ENCODE data around the gene KRT75.

Gene KRT75

GRCh38 chr12:52391618-52392002 lies 42.6 kb downstream of the KRT75 start:
- no peak for DNase-seq (ENCODE audit: low read depth)

GRCh38 chr12:52390739-52391617 lies 43.2 kb downstream of the KRT75 start:
- DNase-seq (ENCODE audit: low read depth), result no peak

- no peak for DNase-seq (ENCODE audit: low read depth)
These were observed 44.6 kb downstream of the KRT75 start for GRCh38 chr12:52389313-52390207.

GRCh38 chr12:52387859-52388258 lies 46.3 kb downstream of the KRT75 start:
- DNase-seq (ENCODE audit: low read depth), result no peak

- DNase-seq (ENCODE audit: low read depth), result no peak
These were observed 48.9 kb downstream of the KRT75 start, which contains the start of gene KRT84 for GRCh38 chr12:52385226-52385702. KRT84 (minus strand) TSS chr12:52385652; CDS start chr12:52385585, 67 bp downstream.

- no peak for DNase-seq (ENCODE audit: low read depth)
These were observed 50.8 kb downstream of the KRT75 start for GRCh38 chr12:52383331-52383730.

GRCh38 chr12:52382854-52383253 lies 51.3 kb downstream of the KRT75 start:
- no peak for DNase-seq (ENCODE audit: low read depth)

GRCh38 chr12:52381206-52381605 lies 53.0 kb downstream of the KRT75 start:
- no peak for DNase-seq (ENCODE audit: low read depth)

GRCh38 chr12:52380271-52380694 lies 53.9 kb downstream of the KRT75 start:
- DNase-seq (ENCODE audit: low read depth), result no peak

DNA sequence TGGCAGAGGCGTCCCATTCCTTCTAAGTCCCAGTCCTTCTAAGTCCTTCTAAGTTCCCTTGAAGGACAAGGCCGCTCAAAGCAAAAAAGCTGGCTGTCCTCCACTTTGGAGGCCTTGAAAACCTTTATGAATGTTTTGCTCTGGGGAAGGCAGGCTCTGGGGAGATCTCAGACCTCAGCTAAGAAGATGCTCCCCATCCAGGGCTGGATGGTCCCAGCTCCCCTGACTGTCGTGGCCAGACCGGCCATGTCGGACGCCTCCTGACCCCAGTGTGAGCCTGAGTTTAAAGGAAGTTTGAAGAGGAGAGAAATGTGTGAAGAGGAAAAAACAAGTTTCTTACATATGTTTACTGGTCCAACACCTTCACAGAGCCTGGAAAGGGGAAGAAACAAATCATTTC lies 54.6 kb downstream of the KRT75 start:
- DNase-seq (ENCODE audit: low read depth), result no peak

DNA sequence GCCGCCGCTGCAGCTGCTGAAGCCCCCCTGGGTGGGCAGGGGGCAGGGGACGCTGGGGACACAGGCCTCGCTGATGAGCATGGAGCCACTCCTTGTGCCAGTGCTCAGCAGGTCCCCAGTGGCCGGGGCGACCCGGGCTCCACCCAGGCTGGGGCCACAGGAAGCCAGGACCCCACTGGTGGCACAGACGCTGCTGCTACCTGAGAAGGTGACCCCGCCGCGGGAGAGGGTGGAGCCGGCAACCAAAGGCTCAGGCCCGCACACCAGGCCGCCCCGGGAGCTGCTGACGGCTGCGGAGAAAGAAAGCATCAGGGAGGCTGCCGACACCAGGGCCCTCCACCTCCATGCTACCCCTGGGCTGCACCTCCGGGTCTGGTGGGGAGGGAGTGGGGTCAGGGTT lies 56.1 kb downstream of the KRT75 start:
- DNase-seq (ENCODE audit: low read depth), result no peak

DNA sequence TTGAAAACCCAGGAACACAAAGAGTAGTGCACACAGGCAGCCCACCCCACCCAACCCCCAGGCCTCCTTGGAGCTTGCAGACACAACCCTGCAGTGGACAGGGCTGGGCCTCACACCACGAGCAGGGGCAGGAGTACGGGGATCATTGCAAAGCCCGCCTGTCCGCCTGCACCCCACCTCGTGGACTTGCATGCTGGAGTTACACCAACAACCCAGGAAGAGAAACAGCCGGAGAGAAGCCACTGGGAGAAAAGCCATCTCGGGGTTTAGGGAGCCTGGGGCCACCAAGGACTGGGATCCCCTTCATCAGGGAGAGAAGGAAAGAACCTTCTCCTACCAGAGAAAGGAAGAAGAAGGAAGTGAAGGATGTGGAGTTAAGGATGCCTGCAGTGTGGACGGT lies 56.9 kb downstream of the KRT75 start:
- no peak for DNase-seq (ENCODE audit: low read depth)

Measured in HS-5 (cell line).